ENCODE measurements around the gene HP1BP3. TPM values are rescaled to one million over a fixed set of nuclear protein-coding genes. Genes with fewer than 3 reads are reported as not detected.

HP1BP3 gene
- total RNA-seq, 4 donors from 2014 or later = 213 to 349 (median 277) TPM

DNA sequence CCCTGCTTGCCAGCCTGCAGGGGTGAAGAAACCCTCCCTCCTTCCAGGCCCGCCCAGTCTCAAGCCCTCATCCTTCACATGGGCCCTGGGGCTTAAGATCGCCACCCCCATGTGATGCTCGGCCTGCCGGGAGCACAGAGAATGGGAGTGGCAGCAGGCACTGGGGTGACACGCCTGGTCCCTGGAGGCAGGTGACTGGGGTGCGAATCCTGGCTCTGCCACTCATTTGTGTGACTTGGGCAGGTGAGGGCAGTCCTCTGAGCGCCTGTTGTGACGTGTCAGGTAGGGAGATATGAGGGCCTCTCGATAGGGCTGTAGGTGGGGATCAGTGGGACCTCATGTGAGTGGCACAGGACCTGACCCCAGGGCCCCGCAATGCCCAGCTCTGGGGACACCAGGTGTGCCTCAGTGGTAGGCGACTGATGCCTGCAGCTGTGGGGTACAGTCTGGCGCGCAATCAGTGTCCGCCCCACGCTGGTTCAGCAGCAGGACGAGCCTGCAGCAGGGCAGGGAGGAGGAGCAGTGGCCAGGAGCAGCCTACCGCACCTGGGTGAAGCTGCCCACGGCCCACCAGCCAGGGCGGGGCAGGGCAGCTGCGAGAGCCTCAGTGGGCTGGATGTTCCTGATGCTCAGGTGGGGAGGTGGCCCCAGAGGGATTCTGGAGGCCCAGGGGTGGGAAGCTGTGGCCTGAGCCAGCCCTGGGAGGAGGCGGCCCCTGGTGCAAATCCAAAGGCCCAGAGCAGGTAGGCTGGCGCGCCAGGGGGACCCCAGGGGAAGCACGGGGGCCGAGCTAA, 60.8 kb downstream of the HP1BP3 start:
- DNase-seq (ENCODE audit: extremely low spot score) = no peak
- intact Hi-C loops (cut with DNase I) = no loop called here
- Histone ChIP-seq H3K9me3 (no peaks in the 10 kb centered on the region), H3K4me3 (no peak overlapping the region), H3K36me3 (no peaks in the 10 kb centered on the region), H3K4me1 (peaks cover under 1 to 15% (median 7%) of the 10 kb centered on the region in 4 donors), H3K27ac (replicated peaks in 1 of 4) (no peak overlapping the region), H3K27me3 (peaks cover 0 to 30% (median 0%) of the 10 kb centered on the region in 4 donors)
- TF ChIP-seq EP300 (IDR thresholded peaks at IDR 0.05) = no peak
- TF ChIP-seq, protein P1, sequence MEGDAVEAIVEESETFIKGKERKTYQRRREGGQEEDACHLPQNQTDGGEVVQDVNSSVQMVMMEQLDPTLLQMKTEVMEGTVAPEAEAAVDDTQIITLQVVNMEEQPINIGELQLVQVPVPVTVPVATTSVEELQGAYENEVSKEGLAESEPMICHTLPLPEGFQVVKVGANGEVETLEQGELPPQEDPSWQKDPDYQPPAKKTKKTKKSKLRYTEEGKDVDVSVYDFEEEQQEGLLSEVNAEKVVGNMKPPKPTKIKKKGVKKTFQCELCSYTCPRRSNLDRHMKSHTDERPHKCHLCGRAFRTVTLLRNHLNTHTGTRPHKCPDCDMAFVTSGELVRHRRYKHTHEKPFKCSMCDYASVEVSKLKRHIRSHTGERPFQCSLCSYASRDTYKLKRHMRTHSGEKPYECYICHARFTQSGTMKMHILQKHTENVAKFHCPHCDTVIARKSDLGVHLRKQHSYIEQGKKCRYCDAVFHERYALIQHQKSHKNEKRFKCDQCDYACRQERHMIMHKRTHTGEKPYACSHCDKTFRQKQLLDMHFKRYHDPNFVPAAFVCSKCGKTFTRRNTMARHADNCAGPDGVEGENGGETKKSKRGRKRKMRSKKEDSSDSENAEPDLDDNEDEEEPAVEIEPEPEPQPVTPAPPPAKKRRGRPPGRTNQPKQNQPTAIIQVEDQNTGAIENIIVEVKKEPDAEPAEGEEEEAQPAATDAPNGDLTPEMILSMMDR (IDR thresholded peaks at IDR 0.05) = no peak
- TF ChIP-seq POLR2AphosphoS5 (IDR thresholded peaks at IDR 0.05) = no peak
- no peak for TF ChIP-seq POLR2A (IDR thresholded peaks at IDR 0.05; ENCODE audit: low read depth)
- 92% methylated on average over 18 of the region's 25 CpGs for WGBS

DNA sequence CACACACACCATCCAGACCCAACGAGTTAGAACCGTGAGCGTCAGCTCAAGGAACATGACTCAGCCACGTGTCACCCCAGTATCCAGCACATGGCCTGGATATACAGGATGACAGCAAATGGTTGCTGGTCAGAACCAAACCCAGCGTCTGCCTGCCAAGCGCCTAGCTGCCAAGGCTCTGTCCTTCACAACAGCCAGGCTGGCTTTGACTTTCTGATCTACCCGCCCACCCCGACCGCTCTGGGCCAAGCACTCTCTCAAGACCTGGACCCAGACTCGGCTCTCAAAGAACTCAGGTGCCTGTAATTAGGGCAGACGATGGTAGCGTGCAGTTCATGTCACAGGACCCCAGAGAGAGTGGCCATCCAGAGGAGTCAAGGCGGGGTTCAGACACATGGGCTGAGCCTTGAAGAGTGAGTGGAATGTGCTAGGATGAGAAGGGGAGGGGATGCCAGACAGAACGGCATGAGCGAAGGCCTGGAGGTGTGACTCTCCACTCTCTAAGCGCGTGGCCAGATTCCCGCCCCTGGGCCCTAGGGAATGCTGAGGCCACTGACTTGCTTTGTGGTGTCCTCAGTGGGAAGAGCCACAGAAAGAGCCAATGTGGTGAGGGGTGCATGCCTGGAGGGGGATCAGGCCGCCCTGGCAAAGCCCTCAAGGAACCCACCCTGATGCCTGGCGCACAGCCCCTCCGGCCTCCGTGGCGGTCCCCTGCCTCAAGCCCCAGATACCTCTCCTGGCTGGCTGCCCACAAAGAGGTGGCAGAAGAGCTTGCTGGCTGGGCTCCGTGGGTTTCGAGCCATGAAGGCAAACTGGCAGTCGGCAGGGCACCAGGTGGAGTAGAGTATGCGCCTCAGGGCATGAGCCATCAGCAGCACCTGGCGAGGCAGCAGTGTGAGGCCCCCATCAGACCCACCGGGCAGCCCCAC, 61.7 kb downstream of the HP1BP3 start:
- intact Hi-C loops (cut with DNase I) = no loop called here
- DNase-seq (ENCODE audit: extremely low spot score) = no peak
- WGBS = 84% methylated on average over 17 of the region's 29 CpGs

DNA sequence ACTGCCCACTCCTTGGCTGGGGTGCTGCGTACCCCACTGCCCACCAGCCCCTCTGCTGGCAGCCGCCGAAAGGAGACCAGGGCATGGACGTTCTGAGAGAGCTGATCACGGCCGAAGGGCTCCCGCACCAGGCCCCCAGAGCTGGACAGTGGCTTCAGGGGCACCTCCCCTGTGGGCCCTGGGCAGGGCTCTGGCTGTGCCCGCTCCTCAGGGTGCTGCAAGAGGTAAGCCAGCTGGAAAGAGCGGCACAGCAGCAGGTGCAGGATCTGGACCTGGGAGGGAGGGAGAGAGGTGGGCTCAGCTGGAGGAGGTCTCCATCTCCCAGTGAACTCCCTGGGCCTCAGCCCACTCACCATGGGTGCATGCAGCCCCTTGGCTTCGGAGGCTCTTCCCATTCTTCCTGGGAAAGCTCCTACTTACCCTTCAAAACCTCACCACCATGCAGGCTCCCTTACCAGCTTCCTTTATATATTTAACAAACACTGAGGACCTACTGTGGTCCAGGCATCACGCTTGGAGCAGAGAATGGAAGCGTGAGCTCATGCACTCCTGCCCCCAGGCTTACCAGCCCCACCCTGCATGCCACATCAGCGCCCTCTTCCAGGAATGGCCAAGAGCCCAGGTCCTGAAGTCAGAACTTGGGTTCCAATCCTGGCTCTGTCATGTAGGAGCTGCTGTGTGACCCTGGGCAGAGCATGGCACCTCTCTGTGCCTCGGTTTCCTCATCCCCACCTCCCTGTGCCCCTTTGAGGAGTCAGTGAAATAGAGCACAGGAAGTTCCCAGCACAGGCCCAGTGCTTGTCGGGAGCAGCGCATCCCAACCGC, 62.5 kb downstream of the HP1BP3 start:
- H3K27me3 ChIP-seq = peaks cover 0 to 12% (median 0%) of the 10 kb centered on the region in 4 donors
- DNase-seq (ENCODE audit: extremely low spot score) = no peak
- no peaks in the 10 kb centered on the region for H3K4me1 ChIP-seq
- 92% methylated on average over 12 of the region's 17 CpGs for WGBS
- H3K4me3 ChIP-seq = no peak overlapping the region
- H3K36me3 ChIP-seq = no peaks in the 10 kb centered on the region
- H3K9me3 ChIP-seq = no peaks in the 10 kb centered on the region
- intact Hi-C loops (cut with DNase I) = no loop called here
- TF ChIP-seq, protein P1 (IDR thresholded peaks at IDR 0.05) = no peak
- no peak for TF ChIP-seq EP300 (IDR thresholded peaks at IDR 0.05)
- TF ChIP-seq POLR2A (IDR thresholded peaks at IDR 0.05; ENCODE audit: low read depth) = no peak
- TF ChIP-seq POLR2AphosphoS5 (IDR thresholded peaks at IDR 0.05) = no peak
- H3K27ac ChIP-seq (replicated peaks in 1 of 4) = no peak overlapping the region

More for the DNA sequence above, 61.7 kb downstream of the HP1BP3 start:
- Histone ChIP-seq H3K36me3 (no peaks in the 10 kb centered on the region), H3K4me3 (no peak overlapping the region), H3K4me1 (peaks cover 0 to 8% (median 3%) of the 10 kb centered on the region in 4 donors), H3K27ac (replicated peaks in 1 of 4) (no peak overlapping the region), H3K9me3 (no peaks in the 10 kb centered on the region), H3K27me3 (peaks cover 0 to 21% (median 0%) of the 10 kb centered on the region in 4 donors)
- TF ChIP-seq, protein P1 (IDR thresholded peaks at IDR 0.05) = no peak
- TF ChIP-seq POLR2A (IDR thresholded peaks at IDR 0.05; ENCODE audit: low read depth) = no peak
- TF ChIP-seq POLR2AphosphoS5 (IDR thresholded peaks at IDR 0.05) = no peak
- no peak for TF ChIP-seq EP300 (IDR thresholded peaks at IDR 0.05)

DNA sequence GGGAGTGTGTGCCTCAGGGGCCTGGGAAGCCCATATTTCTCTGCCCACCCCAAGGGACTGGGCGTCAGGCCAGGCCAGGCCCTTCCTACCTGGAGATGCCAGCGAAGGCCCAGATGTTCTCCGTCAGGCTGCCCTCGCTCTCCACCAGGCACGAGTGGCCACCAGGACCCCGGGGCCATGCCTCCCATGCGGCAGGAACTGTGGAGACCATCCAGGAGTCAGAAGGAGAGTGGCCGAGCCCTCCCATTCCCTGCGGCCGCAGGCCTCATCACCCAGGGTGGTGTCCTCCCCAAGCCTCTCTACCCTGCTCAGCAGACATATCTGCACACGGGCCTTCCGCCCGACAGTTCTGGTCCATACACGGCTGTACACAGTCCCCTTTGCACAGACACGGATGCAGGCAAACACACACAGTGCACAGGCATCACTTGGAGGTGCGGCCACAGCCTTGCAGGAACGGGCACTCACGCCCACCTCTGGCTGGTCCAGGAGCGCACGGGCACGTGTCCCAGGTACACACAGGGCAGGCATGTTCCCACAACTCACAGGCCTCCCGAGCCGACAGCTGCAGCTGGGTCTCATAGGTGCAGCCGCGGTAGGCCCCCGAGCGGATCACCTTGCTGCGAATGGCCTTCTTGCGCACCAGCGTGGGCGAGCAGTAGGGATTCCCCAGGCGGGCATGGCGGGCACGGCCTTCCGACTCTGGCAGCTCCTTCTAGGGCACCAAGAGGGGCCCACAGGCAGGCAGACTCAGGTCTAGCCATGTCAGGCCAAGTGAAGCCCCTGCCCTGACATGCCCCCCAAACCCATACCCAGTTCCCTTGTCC, 63.4 kb downstream of the HP1BP3 start:
- no peak for DNase-seq (ENCODE audit: extremely low spot score)
- 94% methylated on average over 16 of the region's 35 CpGs for WGBS
- Histone ChIP-seq H3K36me3 (no peaks in the 10 kb centered on the region), H3K27me3 (peaks cover 0 to 4% (median 0%) of the 10 kb centered on the region in 4 donors), H3K4me1 (no peaks in the 10 kb centered on the region), H3K27ac (replicated peaks in 1 of 4) (no peak overlapping the region), H3K9me3 (no peaks in the 10 kb centered on the region), H3K4me3 (no peak overlapping the region)
- TF ChIP-seq POLR2A (IDR thresholded peaks at IDR 0.05; ENCODE audit: low read depth) (no peak), POLR2AphosphoS5 (IDR thresholded peaks at IDR 0.05) (no peak), EP300 (IDR thresholded peaks at IDR 0.05) (no peak)
- TF ChIP-seq, protein P1 (IDR thresholded peaks at IDR 0.05) = no peak
- intact Hi-C loops (cut with DNase I) = no loop called here
